ENCODE results near the gene STXBP6. TPM values are rescaled to one million over a fixed set of nuclear protein-coding genes. Genes with fewer than 3 reads are reported as not detected.

Gene STXBP6
- total and polyA plus RNA-seq, 2 of the 13 experiments (the other 11 are each of a cell fraction or from before 2014, with no cell fraction given) = 35.3 to 42.8 TPM

DNA sequence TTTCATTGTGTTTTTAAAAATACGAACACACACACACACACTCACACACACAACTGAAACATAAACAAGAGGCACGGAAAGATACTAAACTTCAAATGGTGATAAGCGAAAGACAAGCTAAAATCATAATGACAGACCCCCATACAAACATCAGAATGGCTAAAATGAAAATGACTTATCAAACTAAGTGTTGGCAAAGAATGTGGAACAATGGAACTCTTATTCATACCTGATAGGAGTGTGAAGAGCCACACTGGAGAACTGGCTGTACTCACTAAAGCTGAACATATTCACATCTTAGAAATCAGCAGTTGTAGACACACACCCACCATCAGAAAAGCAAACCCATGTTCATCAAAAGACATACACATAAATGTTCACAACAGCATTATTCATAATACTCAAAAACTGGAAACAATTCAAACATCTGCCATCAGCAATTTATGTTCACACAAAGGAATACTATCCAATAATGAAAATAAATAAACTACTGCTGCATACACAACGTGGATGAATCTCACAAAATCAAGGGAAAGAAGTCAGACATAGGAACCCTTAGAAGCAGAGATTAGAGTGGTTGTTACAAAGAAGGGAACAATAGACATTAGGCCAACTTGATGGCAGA lies 11.8 kb downstream of the STXBP6 start:
- Histone ChIP-seq H2AFZ (ENCODE audit: low read length) (no peak overlapping the region), H3K9ac (ENCODE audit: insufficient read depth, low read depth, low read length) (no peak overlapping the region), H3K79me2 (ENCODE audit: insufficient read depth, low read length) (peaks cover 2% of the 10 kb centered on the region), H3K27ac (ENCODE audit: extremely low read length, insufficient read depth, low read length) (no peak overlapping the region), H3K9me3 (ENCODE audit: low read length) (no peaks in the 10 kb centered on the region), H3K4me1 (ENCODE audit: insufficient read depth, low read length) (peaks cover 72% of the 10 kb centered on the region), H3K27me3 (ENCODE audit: control insufficient read depth in 1 of 2, insufficient read depth in 2 of 2, low read length in 2 of 2) (no peaks in the 10 kb centered on the region), H3K4me3 (replicated peaks in 1 of 3; ENCODE audit: insufficient read depth in 1 of 3, low read depth in 2 of 3, low read length in 3 of 3) (no peak overlapping the region), H3K4me2 (ENCODE audit: low read depth, low read length) (no peak overlapping the region), H4K20me1 (ENCODE audit: insufficient read depth, low read length) (no peaks in the 10 kb centered on the region), H3K36me3 (replicated peaks in 1 of 2; ENCODE audit: control insufficient read depth in 1 of 2, insufficient read depth in 2 of 2, low read length in 2 of 2) (no peaks in the 10 kb centered on the region)
- intact Hi-C loops (cut with micrococcal nuclease; ENCODE audit: unreplicated experiment) = loop anchor here (5.0 kb wide), 1 partner anchor 151 kb away; no protein-coding TSS in a partner anchor
- TF ChIP-seq ZIK1 (CRISPR knock-in tag; IDR thresholded peaks at IDR 0.05; ENCODE audit: borderline replicate concordance, low read depth) = no peak
- TF ChIP-seq ZNF768 (CRISPR knock-in tag; IDR thresholded peaks at IDR 0.05) = no peak
- no peak for TF ChIP-seq NKX3-1 (CRISPR knock-in tag; IDR thresholded peaks at IDR 0.05)
- TF ChIP-seq IRX3 (CRISPR knock-in tag; IDR thresholded peaks at IDR 0.05; ENCODE audit: borderline replicate concordance, low read depth) = no peak
- TF ChIP-seq ZNF629 (CRISPR knock-in tag; conservative IDR thresholded peaks at IDR 0.05) = no peak
- TF ChIP-seq, protein P1, sequence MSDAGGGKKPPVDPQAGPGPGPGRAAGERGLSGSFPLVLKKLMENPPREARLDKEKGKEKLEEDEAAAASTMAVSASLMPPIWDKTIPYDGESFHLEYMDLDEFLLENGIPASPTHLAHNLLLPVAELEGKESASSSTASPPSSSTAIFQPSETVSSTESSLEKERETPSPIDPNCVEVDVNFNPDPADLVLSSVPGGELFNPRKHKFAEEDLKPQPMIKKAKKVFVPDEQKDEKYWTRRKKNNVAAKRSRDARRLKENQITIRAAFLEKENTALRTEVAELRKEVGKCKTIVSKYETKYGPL (CRISPR knock-in tag; IDR thresholded peaks at IDR 0.05) = no peak
- peak; percentile 56 to 61; a peak in 3 of 4 replicates for TF ChIP-seq MAFK (conservative IDR thresholded peaks at IDR 0.05 in 1 of 2, IDR thresholded peaks at IDR 0.05 in 1 of 2; ENCODE audit: low read length in 2 of 2)
- TF ChIP-seq ZNF7 (CRISPR knock-in tag; IDR thresholded peaks at IDR 0.05) = peak; percentile 73
- no peak for TF ChIP-seq ZNF431 (CRISPR knock-in tag; IDR thresholded peaks at IDR 0.05; ENCODE audit: borderline replicate concordance, low read depth)
- TF ChIP-seq ZNF569 (CRISPR knock-in tag; IDR thresholded peaks at IDR 0.05; ENCODE audit: borderline replicate concordance) = no peak
- TF ChIP-seq SUZ12 (IDR thresholded peaks at IDR 0.05; ENCODE audit: low read depth, low read length) = no peak
- no peak for TF ChIP-seq U2AF1 (optimal IDR thresholded peaks at IDR 0.05; ENCODE audit: low read depth, low read length)
- no peak for TF ChIP-seq CAMTA2 (CRISPR knock-in tag; IDR thresholded peaks at IDR 0.05; ENCODE audit: borderline replicate concordance)
- no peak for TF ChIP-seq ZNF230 (CRISPR knock-in tag; IDR thresholded peaks at IDR 0.05)
- peak; percentile 60 for TF ChIP-seq MAFF (IDR thresholded peaks at IDR 0.05; ENCODE audit: low read depth, low read length)
- DNase-seq (ENCODE audit: low spot score) (no peak), FAIRE-seq (no peak), ATAC-seq (no peak)
- no TSS peak for BruUV-seq (replicated peaks)
- in situ Hi-C loops (cut with HindIII; ENCODE audit: extremely low pct_ligation_motif_present, low pct_unique_long_range_greater_than_20kb) = no loop called here
- ChIA-PET POLR2A (no interaction called here), CTCF (ENCODE audit: low intra/inter-chr PET ratio, low total read pairs) (no interaction called here)
- WGBS (ENCODE audit: low lambda C conversion rate) = 66% methylated on average over 4 of the region's 4 CpGs

All from HepG2 (cell line).